NCI-H2029 treated with DMSO at 0.1 percent for 48 hours (cell line): ENCODE data around the gene PRMT5.

ENCODE experiments used
- DNase-seq: peaks from one replicate; lab custom pipeline; 2025; lab: John Stamatoyannopoulos, UW

Gene PRMT5

DNA sequence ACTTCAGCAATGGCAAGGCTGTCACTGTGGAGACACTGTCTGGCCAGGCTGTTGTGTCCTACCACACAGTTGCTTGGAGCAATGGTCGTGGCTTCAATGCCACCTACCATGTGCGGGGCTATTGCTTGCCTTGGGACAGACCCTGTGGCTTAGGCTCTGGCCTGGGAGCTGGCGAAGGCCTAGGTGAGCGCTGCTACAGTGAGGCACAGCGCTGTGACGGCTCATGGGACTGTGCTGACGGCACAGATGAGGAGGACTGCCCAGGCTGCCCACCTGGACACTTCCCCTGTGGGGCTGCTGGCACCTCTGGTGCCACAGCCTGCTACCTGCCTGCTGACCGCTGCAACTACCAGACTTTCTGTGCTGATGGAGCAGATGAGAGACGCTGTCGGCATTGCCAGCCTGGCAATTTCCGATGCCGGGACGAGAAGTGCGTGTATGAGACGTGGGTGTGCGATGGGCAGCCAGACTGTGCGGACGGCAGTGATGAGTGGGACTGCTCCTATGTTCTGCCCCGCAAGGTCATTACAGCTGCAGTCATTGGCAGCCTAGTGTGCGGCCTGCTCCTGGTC lies 53.3 kb downstream of the PRMT5 start:
- no peak for DNase-seq

DNA sequence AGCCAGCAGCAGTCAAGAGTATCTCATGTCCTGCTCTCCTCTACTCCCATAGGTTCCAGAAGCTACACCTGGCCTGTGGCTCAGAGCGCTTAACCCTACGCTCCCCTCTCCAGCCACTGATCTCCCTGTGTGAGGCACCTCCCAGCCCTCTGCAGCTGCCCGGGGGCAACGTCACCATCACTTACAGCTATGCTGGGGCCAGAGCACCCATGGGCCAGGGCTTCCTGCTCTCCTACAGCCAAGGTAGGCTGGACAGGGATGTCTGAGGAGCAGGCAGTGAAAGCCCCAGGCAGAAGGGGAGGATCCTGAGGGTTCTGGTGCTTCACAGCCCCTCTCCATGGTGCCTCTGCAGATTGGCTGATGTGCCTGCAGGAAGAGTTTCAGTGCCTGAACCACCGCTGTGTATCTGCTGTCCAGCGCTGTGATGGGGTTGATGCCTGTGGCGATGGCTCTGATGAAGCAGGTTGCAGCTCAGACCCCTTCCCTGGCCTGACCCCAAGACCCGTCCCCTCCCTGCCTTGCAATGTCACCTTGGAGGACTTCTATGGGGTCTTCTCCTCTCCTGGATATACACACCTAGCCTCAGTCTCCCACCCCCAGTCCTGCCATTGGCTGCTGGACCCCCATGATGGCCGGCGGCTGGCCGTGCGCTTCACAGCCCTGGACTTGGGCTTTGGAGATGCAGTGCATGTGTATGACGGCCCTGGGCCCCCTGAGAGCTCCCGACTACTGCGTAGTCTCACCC lies 54.0 kb downstream of the PRMT5 start:
- no peak for DNase-seq

DNA sequence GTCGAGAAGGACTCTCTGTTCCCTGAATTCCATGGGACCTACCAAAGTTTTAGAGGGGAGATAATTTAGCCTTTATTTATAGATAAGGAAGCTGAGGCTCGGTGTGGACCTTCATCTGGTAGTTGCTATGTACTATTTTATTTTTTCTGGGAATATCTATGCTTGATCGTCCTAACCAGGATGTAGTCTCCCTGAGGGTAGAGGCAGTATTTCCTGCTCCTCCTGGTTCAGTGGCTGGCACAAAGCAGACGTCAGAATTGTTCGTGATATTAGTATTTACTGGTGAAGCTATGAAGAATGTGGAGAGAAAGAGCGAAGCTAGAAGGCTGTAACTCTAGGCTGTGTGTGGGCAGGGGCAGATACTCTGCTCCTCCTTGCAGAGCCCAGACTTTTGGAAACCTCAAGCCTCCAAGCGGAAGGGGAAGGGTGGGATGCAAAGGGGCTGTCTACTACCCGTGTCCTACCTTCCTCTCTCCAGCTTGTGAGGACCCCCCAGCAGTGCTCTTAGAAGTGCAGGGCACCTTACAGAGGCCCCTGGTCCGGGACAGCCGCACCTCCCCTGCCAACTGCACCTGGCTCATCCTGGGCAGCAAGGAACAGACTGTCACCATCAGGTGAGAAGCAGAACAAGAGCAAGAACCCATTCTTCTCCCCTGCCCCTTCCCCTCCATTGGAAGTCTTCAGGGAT lies 56.2 kb downstream of the PRMT5 start:
- no peak for DNase-seq

DNA sequence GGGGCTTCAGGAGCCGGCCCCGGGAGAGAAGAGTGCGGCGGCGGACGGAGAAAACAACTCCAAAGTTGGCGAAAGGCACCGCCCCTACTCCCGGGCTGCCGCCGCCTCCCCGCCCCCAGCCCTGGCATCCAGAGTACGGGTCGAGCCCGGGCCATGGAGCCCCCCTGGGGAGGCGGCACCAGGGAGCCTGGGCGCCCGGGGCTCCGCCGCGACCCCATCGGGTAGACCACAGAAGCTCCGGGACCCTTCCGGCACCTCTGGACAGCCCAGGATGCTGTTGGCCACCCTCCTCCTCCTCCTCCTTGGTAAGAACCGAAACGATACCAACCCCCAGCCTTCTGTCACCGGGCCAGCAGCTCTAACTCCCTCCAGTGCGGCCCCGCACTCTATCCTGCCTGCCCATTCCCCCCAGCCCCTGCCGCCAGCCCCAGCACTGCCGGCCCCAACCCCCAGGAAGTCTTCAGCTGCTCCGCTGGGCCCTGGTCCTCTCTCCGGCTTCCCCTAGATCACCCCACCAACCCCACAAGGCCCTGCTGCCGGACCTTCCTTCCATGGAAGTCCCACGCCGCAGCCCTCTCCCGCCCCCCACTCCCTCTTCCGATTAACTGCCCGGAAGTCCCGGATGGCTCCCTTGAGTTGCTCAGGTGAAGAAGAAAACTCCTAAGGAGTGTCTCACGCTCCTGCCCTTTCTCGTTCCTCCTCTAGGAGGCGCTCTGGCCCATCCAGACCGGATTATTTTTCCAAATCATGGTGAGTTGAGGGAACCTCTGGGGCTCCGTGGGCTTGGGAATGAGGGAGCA lies 56.9 kb downstream of the PRMT5 start:
- DNase-seq: peak; percentile 99

DNA sequence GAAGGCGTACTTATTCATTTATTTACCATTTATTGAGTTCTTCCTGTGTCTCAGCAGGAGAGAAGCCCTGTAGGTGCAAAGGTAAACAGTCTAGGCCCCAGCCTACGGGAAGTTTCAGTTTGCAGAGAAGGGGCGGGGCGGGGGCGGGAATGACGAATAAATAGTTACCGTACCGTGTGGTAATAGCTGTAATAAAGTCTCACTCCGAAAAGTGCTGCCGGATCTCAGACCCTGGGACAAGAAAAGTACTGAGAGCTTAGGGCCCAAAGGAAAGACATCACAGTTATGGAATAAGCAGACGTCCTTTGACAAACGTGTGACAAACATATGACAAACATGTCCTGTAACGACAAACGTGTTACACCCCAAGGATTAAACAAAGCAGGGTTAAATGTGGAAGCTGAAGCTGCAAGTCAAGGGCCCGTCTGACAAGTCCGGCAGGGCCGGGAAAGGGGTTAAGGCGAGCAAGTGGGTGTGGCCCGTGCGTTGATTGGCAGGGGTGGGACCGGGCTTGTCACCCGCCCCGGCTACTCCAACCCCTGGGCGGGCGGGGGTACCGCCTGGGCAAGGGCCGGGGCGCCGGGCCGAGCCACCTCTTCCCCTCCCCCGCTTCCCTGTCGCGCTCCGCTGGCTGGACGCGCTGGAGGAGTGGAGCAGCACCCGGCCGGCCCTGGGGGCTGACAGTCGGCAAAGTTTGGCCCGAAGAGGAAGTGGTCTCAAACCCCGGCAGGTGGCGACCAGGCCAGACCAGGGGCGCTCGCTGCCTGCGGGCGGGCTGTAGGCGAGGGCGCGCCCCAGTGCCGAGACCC lies 57.7 kb downstream of the PRMT5 start, which contains the start of gene LRP10:
LRP10 (plus strand) TSS at position 517 of the 809 bp plus-strand sequence. CDS start 564 bp downstream, outside the sequence.
- DNase-seq: peak; percentile 100

DNA sequence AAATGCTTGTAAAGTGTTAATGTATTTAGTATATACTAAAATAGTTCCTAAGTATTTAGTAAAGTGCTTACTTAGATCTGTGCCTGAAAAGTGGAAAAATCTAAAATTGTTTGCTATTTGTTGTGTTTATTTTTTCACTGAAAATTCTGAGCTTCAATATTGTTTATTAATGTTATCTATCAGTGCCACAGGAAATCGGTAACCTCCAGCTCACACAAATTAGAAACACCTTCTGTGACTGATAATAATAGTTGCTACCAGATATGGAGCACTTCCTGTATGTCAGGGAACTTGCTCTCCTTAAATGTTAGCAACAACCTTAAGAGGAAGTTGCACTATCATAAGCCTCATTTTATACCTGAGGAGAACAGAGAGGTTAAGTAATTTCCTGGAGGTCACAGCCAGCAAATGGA lies 58.4 kb downstream of the PRMT5 start:
- DNase-seq: no peak
